HL-60/S4 treated with phorbol 12-myristate 13-acetate at 8.2 ng/mL for 4 days and 3 days (cell line): ENCODE data around the gene LPXN.
"Not testable (repeated sequence)": the region's sequence is repeated elsewhere in the genome, so short reads cannot be mapped to it uniquely, and the experiment has no call there.

Experiments
- in situ Hi-C: fragments of 300-500 bp; cut with MboI; formaldehyde crosslinking; loops from 2 replicates; pipeline ENCODE4 v1.15.0; 2022; ENCODE audit warnings: low sequenced_read_pairs

The LPXN gene

DNA sequence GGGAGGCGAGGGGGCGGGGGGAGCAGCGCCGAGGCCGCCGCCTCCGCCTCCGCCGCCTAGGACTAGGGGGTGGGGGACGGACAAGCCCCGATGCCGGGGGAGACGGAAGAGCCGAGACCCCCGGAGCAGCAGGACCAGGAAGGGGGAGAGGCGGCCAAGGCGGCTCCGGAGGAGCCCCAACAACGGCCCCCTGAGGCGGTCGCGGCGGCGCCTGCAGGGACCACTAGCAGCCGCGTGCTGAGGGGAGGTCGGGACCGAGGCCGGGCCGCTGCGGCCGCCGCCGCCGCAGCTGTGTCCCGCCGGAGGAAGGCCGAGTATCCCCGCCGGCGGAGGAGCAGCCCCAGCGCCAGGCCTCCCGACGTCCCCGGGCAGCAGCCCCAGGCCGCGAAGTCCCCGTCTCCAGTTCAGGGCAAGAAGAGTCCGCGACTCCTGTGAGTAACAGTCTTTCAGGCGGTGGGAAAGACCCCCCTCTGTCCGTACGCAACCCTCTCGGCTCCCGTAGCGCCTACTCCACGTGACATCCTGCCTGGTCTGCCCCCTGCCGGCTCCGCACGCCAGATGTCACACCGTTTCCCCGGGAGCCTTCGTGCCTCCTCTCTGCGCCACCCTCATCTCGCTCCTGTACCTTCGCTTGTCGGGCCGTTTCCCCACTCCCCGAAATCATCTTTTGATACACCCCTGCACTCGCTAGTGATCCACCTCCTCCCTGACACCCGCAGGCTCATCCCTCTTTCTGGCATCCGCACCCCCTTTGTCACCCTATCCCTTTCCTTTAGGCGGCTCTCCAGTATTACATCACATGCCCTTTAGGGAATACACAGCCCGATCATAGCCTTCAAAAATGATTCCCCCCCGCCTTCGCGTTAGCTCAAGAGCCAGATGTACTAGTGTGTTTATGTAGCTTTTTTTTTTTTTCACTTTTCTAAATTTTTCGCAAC lies 3.8 kb upstream of the LPXN start:
- in situ Hi-C loops = no loop called here

DNA sequence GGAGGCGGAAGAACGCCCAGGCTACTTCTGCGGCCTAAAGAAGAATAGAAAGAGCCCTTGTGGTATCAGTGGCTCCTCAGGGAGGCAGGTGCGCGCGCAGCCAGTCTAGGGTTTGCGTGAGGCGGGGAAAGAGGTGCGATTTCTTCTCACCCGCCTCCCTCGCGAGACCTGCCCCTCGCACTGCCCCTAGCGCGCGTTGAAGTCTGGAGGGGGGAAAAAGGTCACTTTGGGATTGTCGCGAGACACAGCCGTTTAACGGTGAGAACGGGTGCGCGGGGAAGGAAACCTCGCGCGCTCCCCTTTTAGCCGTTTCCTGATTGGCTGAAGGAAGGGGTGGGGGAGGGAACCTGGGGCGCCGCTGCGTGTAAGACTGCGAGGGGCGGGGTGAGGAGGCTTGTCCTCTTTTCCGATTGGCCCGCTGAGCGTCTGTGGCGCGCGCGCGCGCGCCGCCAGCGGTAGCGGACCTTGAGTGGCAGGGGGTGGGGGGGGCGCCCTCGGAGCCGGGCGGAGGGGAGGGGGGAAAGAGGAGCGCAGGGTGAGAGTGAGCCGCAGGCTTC lies 3.1 kb upstream of the LPXN start, which contains the start of gene ZFP91:
ZFP91 (plus strand) TSS at position 429 of the 557 bp plus-strand sequence. CDS start 219 bp downstream, outside the sequence.
- in situ Hi-C loops = no loop called here

DNA sequence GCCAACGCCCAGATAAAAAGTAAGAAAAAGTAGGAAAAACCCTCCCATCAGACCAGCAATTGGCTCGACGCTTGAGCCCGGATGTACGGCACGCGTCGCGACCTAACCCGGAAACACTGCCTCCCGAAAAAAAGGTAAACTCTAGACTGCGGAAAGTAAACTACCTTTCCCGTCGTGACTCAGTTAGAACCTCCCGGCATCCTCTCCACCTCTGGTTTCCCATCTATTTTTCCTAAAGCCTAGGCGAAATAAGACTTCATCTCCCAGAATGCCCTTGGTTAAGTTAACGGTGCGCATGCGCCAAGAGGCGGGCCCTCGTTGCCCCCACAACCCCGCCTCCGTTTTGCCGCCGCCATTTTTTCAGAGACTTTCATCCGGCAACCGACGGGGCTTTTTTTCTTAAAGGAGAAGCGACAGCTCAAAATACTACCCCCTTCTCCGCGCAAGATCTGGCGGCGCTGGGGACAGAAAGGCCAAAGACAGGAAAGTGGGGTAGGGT lies 2.5 kb upstream of the LPXN start:
- in situ Hi-C loops = no loop called here

DNA sequence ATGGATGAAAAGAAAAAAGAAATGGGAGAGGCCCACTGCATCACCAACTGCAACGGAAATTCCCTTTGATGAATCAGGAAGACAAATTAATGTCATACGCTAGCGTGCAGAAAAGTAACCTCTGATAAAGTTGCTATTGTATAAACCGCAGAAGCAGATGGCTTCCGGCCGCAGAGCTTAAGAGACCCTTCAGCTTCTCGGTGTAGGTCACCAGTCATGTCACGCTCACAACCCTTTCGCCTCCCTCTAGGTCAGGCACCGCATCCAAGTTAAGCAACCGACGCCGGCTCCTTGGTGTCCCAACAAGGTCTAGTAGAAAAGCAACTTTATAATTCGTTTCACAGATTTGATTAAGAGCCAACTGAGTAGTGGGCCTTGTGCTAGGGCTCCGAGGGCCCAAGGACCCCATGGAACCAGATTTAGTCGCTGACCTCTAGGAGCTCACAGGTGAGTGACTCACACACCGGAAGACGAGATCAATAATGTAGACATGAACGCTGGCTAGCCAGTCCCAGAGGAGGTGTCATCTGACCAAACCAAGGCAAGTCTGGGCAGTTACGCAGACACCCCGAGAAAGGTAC lies 2.0 kb upstream of the LPXN start:
- in situ Hi-C loops = no loop called here

DNA sequence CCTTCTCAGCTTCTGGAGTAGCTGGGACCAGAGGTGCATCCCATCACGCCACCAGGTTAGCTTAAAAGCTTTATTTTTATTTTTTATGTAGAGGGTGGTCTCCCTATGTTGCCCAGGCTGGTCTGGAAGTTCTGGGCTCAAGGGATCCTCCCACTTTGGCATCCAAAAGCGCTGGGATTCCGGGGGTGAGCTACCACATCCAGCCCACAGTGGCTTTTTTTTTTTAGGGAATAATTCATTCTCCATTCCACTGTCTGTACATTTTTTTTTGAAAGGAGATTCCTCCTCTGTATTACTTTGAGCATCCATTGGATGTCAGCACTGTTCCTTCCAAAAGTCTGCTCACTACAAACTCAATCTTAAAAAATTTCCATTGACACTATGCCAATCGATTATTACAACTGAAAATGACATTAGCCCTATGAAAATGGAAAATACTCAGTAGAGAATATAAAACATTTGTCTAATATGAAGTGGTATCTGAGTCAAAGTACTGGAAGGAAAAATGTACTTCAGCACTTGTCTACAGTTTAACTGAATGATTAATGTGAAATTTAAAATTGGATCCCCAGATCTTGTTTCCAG lies 1.3 kb upstream of the LPXN start:
- in situ Hi-C loops = no loop called here

DNA sequence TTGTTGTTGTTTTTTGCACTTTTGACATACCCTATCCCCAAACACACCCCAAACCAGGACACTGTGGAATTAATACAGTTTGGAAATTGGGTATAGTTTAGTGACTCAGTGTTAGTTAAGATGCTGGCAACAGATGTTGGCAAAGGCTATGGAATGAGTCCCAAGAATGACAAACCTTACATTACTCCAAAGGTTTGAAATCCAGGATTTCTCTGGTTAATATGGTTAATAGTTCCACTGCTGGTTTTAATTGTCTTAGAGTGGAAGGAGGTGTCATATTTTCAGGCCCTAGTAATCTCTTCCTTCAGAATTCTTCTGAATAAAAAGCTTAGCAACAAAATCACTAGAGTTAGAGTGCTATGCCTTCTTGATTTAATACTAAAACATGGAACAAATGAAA lies 775 bp downstream of the LPXN start:
- in situ Hi-C loops = no loop called here

DNA sequence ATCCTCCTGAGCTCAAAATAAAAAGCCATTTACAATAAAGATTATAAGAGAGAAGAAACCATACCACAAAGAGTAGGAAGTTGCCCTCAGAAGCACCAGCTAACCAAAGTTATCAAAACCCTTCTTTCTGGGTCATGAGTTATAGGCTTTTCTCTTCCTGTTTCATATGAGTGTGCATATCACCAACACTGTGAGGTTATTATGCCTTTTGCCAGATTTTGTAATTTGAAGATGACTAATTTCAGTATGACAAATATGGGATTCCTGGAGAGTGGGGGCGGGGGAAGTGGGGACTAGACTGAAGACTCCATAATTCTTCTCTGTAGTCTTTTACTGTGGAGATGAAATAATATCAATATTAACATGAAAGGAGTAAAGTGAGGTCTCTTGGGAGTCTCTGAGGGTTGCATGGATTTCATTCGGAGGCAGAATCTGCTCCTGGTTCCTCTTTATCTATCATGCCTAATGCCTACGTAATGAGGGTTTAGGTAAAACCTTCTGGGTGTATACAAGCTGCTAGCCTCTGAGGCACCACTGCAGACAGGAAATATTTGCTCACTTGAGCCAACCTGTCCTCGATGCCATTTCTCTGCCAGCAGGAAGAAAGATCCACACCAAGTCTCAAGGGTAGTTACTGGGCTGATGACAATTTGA lies 2.1 kb downstream of the LPXN start:
- in situ Hi-C loops = no loop called here

DNA sequence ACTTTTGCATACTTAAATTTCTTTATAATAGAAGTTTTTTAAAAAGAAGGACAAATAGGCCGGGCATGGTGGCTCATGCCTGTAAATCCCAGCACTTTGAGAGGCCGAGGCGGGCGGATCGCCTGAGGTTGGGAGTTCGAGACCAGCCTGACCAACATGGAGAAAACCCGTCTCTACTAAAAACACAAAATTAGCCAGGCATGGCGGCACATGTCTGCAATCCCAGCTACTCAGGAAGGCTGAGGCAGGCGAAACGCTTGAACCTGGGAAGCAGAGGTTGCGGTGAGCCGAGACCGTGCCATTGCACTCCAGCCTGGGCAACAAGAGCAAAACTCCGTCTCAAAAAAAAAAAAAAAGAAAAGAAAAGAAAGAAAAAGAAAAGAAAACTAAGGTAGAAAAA lies 2.8 kb downstream of the LPXN start:
- in situ Hi-C loops = not testable (repeated sequence)

DNA sequence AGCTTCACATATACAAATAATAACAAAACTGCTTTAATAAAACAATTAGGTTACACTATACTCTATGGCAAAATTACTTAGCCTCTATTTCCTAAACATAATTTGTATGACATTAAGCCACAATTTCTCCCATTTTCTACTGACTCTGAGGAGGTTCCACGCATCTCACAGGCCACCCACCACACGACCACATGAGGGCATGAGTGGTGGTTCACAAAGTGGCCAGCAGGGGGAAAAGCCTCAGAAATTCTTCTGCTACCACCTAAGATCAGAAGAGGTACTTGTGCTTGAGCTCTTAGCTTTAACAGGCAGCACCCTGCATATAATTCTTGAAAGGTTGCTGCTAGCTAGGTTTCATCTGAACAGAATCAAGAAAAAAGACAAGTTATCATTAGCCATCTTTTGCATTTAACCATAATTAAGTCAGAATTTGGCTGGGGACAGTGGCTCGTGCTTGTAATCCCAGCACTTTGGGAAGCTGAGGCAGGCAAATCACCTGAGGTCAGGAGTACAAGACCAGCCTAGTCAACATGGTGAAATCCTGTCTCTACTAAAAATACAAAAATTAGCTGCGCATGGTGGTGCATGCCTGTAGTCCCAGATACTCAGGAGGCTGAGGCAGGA lies 7.7 kb downstream of the LPXN start:
- in situ Hi-C loops = no loop called here

DNA sequence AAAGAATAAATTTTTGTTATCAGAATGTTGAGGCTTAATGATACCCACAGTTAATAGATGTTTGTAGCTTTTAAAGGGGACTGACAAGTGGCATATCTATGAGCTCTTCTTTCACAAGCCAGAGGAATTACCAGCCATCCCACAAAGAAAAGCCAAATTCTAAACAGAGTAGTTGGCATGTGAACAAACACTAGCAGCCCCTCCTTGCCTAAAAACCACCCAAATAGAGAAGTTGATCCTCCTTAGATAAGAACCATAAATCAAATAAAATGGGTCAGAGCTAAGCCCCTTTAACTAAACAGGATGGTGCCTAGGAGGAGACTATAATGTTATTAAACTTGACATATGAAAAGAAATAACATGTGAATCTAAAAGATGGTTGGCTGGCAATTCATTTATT lies 11.4 kb downstream of the LPXN start:
- in situ Hi-C loops = no loop called here

DNA sequence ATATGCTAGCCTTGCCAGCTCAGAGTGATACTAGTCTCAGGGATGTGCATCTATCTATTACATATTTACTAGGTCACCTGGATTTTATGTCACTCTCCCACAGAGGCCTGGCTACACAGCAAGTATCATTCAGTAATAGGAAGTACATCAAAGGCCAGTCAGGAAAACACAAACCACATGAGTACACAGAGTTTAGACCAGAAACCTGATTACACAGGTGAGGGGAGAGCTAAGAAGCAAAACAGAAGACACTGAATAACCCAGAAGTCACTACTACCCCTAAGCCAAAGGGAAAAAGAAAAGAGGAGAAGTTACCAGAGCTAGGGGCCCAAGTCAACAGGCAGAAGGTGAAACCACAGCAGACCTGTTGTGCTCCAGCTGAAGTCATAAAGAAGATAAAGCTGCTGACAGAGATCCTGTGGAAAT lies 13.3 kb downstream of the LPXN start:
- in situ Hi-C loops = no loop called here

DNA sequence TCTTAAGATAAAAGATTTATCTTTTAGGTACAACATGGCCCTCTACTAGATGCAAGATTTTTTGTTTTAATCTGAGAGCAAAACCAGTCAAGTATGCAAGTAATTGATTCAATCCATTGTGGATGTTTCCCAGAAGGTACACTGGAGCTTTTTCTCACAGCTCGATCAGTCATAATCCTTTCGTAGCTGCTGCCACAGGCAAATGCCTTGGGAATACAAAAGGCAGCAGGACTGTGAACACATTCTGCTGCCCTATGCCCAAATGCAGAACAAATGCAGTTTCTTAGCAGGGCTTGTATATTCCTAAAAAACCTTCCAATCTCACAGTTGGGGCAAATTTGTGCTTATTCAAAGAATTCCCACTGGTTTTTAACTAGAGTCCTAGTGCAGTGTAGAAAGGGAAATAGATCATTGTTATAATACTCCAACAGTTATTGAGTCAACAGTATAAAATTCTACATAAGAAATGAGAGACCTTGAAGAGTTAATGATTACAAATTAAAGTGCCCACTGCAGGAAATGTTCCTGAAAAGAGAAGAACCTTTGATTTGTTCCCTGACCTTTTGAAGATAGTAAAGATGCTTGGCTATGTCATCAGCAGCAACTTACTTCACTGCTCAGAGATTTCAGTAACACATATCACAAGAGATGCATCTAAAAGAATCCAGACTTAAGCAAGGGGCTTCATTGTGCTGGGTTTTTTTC lies 14.1 kb downstream of the LPXN start:
- in situ Hi-C loops = no loop called here

DNA sequence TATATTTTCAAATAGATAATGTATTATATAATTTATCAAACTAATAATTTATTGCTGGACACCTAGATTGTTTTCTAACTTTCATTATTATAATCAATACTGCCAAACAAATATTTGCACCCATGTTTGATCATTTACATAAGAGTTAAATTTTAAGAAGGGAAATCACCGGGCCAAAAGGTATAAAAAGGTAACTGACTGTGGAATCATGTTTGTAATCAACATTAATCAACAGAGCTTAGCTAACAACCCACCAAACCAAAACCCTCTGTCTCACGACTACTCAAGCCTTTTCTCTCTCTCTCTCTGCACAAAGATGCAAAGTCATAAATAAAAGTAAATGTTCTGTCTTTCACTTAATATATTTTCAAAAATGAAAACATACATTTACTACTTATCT lies 14.8 kb downstream of the LPXN start:
- in situ Hi-C loops = no loop called here

DNA sequence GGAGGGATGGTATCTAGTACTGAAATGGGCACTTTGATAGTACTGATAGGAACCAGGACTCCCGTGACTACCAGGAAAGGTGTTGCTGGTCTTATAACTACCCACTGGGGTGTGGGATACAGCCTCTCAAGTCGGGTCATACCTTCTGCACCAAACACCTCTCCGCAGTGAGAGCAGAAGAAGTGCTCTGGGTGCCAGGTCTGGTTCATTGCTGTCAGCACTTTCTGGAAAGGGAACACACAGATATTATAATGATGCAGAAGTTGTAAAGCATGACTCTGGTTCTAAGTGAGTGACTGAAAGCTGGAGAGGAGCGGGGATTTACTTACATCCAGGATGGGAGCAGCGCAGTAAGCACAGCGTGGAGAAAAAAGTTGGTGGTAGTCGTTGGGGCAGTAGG lies 26.0 kb downstream of the LPXN start:
- in situ Hi-C loops = no loop called here

DNA sequence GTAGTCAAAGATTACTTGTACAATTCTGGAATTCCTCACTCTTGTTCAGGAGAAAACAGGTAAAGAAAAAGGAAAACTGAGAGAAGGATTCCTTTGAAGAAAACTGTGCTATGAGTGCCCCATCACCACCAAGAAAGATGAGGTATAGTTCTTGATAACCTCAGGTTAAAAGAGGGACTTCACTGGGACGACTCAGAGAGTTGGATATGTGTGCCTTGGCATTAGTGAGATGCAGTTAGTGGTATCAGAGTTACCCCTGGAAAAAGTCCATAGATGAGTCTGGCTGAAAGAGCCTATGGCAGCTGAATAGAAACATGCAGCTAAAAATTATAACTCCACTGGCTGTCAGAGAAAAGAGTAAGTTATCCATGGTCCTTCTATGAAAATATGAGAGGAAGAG lies 28.8 kb downstream of the LPXN start:
- in situ Hi-C loops = no loop called here

DNA sequence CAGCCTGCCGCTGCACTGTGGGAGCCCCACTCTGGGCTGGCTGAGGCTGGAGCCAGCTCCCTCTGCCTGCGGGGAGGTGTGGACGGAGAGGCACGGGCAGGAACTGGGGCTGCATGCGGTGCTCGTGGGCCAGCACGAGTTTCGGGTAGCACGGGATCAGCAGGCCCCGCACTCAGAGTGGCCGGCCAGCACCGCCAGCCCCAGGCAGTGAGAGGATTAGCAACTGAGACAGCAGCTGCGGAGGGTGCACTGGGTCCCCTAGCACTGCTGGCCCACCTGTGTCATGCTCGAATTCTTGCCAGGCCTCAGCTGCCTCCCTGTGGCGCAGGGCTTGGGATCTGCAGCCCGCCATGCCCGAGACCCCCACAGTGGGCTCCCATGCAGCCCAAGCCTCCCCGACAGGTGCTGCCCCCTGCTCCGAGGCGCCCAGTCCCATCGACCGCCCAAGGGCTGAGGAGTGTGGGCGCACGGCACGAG lies 43.8 kb downstream of the LPXN start:
- in situ Hi-C loops = no loop called here

DNA sequence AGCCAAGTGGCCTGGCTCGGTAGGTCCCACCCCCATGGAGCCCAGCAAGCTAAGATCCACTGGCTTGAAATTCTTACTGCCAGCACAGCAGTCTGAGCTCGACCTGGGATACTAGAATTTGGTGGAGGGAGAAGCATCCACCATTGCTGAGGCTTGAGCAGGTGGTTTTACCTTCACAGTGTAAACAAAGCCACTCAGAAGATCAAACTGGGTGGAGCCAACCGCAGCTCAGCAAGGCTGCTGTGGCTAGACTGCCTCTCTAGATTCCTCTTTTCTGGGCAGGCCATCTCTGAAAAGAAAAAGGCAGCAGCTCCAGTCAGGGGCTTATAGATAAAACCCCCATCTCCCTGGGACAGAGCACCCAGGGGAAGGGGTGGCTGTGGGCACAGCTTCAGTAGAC lies 45.4 kb downstream of the LPXN start:
- in situ Hi-C loops = no loop called here

DNA sequence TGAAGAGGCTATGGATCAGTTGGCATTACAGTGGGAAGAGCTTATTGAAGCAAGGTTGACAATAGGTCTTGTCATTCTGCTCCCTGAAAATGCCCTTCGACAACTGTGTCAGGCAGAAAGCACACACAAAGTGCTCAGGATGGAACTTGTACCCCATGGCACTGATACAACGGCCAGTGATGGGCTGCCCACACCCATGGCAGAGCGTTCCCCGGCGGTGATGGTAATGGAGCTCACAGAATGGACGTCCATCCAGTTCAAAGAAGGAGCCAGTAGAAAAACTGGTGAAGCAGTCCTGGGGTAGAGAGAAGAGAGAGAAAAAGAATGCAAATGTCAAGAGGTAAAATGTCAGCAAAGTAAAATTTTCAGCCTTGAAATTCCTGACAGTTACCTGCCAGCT lies 48.2 kb downstream of the LPXN start:
- in situ Hi-C loops = no loop called here

DNA sequence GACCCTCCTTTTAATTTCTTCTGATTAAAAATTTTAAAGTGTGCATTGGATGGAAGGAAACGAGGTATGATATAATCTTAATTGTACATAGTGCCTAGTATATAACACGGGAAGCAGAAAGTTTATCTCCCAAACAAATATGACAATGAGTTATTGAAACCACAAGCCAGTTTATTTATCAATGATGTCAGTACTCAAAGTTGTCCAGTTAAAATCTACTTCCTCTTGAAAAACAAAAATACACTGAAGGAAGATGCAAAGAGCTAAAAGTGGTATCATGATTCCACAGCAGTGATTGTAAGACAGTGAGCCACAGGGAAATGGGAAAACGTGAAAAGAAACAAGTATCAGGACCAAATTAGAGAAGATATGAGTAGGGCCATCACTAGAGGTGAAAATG lies 48.9 kb downstream of the LPXN start:
- in situ Hi-C loops = no loop called here
